SKM-1 treated with dmso at 0.1 percent for 144 hours (cell line): ENCODE data around the gene COL4A1.

Source experiments
- DNase-seq: peaks from one replicate; lab custom pipeline; 2025; ENCODE audit not compliant: unreplicated experiment; lab: John Stamatoyannopoulos, UW

COL4A1 gene

DNA sequence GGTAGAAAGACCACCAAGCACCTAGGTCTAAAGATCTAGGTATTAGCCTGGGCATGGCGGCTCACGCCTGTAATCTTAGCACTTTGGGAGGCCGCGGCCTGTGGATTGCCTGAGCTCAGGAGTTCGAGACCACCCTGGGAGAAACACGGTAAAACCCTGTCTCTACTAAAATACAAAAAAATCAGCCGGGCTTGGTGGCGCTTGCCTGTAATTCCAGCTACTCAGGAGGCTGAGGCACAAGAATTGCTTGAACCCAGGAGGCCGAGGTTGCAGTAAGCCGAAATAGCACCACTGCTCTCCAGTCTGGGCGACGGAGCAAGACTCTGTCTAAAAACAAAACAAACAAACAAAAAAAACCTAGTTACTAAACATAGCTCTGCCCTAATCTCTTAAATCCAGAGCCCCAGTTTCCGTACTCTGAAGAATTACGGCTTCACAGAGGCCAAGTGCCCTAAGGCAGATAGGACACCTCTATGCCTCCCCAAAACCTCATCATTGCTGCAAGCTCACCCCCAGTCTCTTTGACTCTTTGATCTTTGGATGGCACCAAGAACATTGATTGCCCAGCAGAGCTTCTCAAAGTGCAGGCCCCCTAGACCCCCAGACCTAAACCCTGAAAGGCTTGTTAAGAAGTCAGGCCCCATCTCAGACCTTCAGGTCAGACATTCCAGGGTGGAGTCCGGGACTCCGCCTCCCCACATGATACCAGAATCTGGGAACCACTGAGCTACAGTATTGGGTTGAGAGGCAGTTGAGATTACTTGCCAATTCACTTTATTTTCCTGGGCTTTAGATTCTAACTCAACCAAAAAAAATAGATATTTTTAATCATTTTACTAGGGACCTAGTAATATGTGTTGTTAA is 2.9 kb upstream of the COL4A1 start:
- DNase-seq: no peak

DNA sequence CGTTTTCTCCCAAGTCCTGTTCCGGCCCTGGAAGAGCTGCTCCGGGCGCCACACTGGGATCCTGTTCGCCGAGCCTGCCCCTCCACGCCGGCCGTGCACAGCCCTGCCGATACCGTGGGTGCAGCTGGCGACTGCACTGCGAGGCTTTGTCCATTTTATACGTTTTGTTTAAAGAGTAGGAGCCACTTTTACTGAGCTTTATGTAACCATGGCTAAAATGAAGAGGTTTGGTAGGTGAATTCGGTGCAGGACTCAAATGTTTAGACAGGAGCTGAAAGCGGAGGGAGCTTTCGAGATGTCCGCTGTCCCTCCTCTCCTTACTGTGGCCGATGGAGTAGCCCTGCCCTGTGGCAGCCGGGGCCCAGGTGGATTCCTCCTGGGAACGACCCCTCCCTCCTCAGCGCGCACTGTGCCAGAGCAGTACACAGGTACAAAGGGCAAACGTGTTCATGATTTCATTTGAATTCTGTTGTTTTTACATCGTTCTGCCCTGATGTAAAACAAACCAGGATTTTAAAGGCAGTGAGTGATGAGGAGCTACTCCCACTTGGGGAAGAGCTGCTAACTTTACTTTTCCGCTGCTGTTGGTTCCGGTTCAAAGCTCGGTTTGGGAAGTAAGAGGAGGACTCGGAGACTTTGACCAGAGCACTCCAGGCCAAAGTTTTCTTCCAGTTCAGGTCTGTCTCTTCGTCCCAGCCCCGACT is 1.9 kb upstream of the COL4A1 start:
- DNase-seq: no peak

DNA sequence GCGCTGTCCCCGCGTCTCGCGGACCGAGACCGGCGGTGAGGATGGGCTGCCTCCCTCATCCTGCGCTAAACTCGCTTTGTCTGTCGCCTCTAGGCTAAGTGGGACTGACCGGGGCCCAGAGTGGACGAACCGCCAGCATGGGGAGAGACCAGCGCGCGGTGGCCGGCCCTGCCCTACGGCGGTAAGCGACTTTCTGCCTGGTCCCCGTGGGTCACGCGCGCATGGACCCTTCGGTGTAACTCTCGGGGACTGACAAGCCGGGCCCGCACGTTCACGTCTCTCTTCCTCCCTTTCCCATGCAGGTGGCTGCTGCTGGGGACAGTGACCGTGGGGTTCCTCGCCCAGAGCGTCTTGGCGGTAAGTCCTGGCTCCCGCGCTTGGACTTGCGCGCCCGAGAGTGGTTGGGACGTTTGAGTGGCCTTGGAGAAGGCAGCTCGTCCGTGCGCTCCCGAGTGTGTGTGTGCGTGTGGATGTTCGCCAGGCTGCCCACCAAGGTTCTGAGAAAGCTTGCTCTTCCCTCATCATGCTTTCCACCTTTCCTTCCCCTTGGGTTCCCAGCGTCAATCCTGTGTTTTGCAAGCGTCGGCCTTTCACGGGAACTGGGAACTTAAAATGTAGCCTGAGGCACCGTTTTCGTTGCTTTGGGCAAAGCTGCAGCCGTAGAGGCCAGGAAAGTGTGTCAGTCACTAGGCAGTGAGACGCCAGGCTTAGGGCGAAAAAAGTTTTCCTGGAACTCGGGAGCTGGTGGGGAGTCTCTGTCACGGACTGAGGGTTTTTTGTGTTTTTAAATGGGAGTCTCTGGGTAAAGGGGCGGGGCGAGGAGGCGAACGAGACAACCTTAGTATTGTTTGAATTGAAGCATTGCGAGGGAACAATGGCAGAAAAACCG is 1.1 kb upstream of the COL4A1 start:
- no peak for DNase-seq

DNA sequence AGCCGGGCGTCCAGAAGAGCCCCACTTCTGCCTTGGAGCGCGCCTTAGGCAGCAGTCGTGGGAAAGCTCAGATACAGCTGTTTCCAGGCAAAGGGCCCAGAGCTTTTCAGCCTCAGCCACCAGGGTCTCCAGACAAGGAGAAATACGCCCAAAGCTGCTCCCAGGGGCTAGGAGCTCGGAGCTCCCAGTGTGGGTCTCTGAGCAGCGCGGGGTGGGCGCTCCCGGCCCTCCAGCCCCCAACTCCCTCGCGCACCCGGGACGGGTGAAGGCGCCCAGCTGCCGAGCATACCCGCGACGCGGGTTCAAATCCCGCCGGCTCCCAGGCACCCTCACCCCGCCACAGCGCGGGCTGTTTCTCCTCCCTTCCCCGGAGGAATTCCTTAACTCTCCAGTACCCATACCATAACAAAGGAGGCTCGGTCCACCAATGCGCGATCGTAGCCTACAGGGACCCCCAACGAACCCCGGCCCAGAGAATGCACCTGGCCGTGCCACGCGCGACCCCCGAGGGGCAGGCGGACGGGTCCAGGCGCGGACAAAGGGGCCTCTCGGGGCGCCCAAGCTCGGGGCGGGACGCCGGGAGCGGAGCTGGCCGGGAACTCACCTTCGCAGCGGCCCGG is 507 bp downstream of the COL4A1 start:
- no peak for DNase-seq

DNA sequence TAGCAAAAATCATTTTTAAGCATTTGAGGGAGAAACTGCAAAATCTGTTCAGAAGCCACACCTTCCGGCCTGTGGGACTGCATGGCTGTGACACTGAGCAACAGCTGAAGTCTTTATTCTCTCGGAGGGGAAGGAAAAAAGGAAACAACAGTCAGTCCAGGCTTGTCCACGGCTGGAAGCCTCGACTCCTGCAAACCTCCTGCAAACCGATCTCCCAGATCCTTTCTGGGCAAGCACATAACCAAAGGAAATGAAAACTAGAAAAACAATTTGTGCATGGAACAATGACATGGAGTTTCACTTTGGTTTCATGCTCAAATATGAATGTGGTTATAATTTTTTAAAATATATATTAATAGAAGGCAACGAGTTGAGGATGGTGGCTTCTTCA is 1.0 kb downstream of the COL4A1 start:
- DNase-seq: no peak

DNA sequence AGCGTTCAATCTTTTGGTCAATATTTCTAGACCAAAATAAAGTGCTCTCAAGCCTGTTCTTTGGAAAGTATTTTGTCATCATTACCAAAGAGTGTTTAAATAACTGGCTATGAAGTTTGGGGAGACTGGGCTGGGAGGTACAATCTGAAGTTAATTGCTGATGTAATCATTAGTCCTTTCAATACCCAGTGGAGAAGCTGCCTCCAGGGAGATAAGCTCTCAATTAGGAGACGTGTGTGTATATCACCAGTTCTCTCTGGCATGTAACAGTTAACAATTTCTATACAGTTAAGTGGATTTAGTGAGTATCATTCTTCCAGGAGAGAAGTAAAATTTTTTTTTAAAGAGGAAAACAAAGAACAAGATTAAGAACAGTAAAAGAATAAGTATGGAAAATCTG is 1.4 kb downstream of the COL4A1 start:
- no peak for DNase-seq

DNA sequence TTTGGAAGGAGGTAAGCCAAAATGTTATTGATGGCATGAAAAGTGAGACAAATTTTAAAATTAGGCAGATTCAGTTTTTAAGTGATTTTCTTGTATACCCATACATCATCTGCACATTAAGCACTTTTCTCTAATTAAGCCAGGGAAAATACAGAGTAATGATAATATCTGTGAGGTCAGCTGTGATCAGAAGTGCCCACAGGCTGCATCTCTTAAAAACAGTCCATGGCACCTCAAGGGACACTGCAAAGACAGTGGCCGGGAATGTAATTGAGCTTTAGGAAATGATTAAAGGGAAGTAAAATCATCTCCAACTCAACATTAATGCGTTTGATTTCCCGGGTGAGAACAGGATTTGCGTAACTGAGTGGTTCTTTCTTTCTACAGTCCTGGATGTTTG is 2.0 kb downstream of the COL4A1 start:
- DNase-seq: no peak

DNA sequence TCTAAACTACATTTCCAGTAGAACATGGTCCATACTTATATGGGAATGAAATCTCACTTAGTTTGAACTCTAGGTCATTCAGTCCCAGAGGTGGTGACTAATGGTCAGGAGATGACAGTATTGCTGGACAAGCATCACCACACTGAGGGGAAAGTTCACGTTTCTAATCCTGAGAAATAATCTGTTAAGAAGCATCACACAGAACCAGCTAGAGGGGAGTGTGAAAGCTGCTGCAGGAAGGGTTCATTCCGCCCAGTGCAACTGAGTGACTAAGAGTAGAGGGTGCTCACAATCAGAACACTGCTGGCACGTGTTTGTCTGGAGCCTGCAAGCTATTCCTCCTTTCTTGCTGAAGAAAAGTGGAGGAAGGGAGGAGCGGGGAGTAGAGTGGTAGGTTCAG is 2.7 kb downstream of the COL4A1 start:
- DNase-seq: no peak

DNA sequence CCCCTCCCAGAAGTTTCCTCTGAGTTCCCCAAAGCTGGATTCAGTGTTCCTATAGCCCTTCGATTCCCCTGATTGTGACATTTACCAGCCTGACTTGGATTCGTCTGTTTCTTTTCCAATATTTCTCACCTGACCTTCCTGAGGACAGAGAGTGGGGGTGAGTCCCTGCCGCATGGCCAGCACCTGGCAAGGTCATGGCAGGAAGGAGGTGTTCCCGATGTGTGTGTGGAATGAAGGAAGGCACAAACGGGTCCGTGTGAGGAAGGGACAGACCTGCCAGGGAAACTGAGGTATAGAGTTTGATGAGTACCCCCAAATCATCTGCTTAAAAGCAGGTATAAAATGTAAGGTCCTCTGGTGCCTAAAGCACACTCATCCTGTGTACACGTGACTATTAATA is 3.3 kb downstream of the COL4A1 start:
- no peak for DNase-seq

DNA sequence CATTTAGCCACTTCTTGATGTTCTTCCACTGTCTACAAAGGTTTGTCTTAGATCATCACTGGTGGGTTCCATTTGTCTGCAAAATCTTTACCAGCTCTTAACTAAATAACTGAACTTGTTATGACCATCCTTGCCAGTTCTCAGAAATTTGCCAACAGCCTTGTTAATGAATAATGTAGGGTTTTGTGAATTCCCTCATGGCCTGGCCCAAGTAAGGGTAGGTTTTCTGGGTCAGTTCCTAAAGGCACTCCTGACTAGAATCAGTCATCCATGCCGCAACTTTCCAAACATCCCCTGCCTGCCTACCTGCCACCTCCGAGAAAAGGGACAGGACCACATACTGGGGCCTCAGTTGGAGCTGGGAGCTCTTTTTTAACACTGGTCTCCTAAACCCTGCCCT is 4.0 kb downstream of the COL4A1 start:
- no peak for DNase-seq

DNA sequence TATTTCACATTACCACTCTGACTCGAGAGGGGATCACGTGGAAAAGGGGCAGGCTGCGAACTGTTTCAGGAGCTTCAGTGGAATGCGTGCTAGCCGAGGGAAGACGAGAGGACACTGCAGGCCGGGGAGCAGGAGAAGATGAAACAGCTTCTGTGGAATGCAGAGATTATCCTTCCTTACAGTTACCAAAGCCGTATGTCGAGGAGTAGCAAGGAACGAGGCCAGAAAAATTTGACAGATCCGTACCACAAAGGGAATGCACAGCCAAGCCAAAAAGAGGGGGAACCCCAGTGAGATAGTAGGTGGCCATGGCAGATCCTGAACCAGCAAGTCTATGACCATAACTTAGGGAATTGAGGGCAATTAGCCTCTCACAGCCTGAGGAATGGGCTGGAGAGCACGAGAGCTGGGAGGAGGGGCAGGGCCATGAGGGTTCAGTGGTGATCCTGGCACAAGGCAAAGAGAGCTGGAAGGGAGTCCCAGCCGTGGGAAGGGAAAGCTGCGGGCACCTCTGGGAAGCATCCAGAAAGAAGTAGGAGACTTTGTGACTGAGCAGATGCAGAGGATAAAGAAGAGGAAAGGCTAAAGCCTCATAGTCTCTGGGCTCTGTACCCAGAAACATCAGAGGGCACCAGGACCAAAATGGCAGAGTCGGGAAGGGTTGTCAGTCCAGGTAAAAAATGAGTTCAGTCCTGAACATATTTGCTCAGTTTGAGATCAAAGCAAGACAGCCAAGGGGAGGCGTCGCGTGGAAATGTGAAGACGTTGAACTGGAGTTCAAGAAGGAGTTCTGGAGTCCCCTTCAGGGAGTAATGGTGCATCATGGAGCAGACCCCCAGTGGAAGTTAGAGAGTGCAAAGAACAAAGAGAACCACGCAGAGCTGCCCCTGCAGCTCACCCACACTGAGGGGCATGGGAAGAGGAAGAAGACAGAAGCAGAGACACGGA is 5.1 kb downstream of the COL4A1 start:
- DNase-seq: no peak

DNA sequence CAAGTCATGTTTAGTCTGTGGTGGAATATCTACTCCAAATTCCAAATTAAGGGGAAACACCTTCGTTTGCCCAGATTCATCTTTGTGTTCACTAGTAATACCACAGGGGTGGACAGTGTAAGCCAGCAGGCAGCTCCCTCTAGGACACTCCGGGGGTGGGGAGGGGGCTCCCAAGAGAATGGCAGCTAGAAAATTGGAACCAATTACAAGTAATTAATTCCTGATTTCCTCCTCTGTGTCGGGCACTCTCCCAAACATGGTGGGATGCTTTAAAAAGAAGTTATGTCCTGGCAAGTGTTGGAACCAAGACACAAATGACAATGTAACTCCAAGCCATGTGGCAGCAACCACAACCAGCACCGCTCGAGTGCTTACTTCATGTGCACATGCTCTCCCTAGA is 5.9 kb downstream of the COL4A1 start:
- DNase-seq: no peak

DNA sequence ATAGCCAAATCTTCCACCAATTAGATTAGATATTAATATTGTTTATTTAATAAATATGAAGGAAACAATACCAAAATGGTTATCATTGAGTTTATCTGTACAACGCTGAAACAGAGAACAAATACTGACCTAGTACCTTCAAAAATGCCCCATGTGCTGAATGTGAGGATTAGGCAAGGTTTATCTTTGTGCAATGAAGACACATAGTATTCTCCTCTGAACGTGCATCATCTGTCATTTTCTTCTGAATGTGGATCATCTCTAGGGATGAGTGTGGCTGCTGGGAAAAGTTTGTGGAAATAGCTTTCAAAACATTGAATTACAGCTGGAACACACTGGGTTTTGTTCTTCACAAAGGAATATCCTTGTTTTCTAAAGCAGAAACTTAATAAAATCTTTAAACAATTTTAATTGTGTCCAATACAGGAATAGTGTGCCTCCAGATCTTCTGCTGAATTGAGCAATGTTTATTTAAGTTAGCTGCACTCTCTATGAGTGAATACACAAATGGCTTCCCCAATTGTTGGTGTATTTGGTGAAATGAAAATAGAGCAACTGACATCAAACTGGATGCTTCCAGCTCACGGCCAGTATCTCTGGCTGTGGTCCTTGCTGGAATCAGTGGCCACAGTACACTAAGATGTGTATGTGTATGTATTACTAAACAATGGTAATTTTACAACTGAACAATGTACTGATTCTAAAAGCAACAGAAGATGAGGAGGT is 6.7 kb downstream of the COL4A1 start:
- no peak for DNase-seq

DNA sequence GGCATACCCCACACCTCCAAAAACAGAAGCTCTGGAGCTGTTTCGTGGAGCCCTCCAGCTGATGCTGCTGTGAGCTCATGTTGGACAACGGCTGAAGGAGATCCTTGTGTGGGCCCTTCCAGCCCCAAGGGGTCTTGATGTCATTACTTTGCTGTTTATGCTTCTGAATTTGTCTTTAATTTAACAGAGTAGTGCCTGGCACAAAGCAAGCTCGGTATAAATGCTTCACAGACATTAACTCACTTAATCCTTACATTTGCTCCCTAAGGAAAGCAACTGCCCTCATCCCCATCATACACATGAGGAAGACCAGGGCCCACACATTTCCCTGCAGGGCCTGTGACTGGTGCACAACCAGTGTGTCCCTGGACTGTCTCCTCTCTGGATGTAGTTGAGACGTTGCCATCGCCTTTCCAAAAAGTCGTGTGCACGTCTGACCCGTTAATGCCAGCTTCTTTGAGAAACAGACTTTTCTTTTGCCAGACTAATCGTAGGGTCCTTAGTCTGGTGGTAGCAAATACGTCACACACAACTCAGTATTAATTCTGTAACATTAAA is 7.6 kb downstream of the COL4A1 start:
- DNase-seq: no peak

DNA sequence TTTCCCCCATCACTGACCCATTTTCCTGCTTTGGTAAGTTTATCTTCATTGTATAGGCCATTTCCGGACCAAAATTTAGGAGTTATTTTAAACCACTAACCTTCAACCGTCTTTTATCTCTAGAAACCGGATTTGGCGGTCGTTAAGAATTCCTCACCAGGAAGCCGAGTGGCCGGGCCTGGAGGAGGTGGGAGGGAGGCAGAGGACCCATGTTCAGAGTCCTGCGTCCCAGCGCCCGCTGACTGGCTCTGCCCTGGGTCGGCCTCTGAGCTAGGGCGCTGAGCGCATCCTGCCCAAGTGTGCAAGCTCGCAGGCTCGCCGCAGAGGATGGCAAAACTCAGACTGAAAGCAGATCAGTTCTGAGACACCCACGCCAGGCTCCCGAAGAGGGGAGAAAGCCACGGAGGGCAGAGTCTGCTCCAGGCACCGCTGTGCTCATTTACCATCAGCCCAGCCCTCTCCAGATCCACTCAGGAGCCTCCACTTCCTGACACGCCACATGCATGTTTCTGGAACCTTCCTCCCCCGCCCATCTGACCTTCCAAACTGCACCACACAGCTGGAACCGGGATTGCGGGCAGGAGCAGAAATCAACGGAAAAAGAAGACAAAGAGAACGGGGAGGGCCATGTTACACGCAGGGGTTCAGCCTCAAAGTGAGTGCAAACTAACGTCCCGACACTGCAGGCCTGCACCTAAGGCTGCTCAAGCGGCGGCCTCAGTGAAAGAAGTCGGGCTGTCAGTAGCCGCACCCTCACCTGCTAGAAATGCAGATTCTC is 8.3 kb downstream of the COL4A1 start:
- DNase-seq: no peak

DNA sequence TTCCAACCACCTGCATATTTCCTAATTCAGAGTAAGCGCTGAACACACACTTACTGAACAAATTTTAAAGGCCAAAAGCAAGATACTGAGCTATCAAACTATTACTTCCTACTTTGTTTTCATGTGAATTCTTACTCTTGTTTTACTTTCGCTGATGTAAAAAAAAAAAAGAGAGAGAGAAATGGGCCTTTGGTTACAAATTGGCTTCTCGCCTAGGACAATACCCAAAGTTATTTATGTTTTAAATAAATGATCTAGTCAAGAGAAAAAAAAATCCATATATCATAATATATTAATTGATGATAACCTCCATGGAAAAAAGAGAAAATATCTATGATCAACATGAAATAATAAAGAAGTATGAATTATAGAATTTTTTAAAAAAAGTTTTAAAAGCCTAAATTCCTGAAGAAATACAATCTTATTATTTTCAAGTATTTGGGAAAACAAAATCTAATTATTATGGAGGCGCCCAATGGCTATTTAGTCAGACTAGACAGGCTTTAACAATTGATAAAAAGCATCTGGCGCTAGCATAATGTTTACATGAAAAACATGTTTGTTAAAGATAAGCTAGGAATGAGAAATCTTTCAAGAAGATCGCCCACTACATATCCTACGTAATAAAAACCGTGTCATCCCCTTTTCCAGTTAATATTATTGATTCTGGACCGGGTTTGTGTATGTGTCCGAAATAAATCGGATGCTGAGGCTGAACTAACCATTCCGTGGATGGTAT is 9.0 kb downstream of the COL4A1 start:
- no peak for DNase-seq

DNA sequence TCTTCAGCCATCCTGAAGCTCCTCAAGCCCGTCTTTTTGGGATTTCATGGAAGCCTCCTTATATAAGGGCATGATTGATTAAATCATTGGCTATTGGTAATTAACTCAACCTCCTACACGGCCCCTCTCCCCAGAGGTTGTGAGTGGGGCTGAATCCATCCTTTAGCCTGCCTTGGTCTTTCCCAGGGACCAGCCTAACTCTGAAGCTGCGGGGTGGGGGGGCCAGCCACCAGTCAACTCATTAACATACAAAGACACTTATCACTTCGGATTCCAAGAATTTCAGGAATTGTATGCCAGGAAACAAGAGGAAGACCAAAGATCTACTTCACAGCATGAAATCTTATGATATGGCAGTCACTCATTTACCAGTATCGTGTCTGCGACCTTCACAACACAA is 9.9 kb downstream of the COL4A1 start:
- no peak for DNase-seq

DNA sequence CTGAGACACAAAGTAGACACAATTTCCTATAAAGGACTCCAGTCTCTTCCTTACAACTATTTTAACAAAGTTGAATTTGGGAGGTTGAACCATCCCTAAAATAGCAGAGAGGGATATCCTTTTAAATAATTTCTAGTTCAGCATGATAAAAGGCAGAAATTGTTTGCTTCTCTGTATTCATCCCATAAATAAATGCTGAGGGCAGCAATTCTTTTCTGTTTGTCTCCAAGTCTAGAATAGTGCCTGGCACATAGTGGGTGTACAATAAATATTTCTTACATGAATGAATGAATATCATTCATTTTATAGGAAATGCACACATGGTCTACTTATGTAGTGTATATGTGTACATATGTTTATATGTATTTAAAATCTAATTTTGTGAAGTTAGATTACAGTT is 12.3 kb downstream of the COL4A1 start:
- DNase-seq: no peak
